Iris pigment epithelial cell (primary cell): ENCODE data around the gene PMF1.
"Not testable (repeated sequence)": the region's sequence is repeated elsewhere in the genome, so short reads cannot be mapped to it uniquely, and the experiment has no call there.

ENCODE experiments used
- DNase-seq: peaks from one replicate; pipeline ENCODE4 v3.0.0-alpha.2; 2011; ENCODE audit warnings: low read depth

PMF1 gene

DNA sequence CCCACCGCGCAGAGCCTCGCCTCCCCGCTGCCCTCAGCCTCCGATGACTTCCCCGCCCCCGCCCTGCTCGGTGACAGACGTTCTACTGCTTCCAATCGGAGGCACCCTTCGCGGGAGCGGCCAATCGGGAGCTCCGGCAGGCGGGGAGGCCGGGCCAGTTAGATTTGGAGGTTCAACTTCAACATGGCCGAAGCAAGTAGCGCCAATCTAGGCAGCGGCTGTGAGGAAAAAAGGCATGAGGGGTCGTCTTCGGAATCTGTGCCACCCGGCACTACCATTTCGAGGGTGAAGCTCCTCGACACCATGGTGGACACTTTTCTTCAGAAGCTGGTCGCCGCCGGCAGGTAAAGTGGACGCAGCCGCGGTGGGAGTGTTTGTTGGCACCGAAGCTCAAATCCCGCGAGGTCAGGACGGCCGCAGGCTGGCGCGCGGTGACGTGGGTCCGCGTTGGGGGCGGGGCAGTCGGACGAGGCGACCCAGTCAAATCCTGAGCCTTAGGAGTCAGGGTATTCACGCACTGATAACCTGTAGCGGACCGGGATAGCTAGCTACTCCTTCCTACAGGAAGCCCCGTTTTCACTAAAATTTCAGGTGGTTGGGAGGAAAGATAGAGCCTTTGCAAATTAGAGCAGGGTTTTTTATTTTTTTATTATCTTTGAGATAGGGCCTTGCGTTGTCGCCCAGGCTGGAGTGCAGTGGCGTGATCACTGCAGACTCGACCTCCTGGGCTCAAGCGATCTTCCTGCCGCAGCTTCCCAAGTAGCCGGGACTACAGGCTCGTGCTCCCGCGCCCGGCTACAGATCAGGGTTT, at the start of gene PMF1:
Gene PMF1, plus strand, starts transcription at position 175 of the 811 bp plus-strand sequence. Its CDS starts 9 bp downstream, at position 184.
- peak; percentile 98 for DNase-seq

- DNase-seq, result no peak
These were observed 49.1 kb upstream of the PMF1 start for GRCh38 chr1:156163712-156164111.

DNA sequence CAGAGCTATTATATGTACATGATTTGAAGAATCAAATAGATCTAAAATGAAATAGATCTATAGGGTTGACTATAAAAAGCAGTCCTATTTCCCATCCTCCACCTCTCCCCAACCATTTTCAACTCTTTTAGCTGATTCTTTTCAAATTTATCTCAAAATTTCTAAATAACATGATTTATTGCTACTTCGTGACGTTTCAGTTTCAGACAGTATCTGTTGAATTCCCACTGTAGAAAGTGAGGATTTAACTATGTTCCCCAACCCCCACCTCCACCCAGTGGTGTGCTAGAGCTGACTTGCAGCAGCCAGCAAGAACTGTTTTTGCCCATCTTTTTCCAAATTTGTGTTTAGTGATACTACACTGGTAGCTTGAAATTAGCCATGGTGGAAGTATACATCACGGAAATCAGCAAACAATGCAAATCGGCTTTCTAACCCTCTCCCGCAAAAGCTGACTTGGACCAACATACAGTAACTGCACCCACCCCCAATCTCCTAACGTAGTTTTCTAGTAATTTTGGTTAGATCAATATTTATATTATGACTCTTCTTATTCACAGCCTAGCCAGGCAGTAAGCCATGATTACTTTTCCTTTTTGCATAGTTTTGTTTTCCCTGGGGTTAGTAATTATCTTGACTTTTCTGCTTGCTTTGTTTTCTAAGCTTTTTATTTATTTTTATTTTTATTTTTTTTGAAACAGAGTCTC, 48.5 kb upstream of the PMF1 start:
- no peak for DNase-seq

DNA sequence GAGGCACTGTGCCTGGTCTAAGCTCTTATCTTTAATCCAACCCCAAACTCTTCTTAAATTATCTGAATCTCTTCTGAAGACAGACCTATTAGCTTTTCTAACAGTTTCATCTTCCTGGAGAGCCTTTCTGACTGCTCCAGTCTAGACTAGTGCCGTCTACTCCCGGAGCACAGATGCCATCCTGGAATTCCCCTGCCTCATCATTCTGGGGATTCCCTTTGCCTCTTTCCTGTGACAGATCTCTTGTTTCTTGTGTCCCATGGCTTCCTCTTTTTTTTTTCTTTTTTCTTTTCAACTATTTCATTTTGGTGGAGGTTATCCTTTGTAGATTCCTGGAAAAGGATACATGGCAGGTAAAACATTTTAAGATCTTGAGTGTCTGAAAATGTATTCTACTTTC, 47.7 kb upstream of the PMF1 start:
- DNase-seq, result no peak

DNA sequence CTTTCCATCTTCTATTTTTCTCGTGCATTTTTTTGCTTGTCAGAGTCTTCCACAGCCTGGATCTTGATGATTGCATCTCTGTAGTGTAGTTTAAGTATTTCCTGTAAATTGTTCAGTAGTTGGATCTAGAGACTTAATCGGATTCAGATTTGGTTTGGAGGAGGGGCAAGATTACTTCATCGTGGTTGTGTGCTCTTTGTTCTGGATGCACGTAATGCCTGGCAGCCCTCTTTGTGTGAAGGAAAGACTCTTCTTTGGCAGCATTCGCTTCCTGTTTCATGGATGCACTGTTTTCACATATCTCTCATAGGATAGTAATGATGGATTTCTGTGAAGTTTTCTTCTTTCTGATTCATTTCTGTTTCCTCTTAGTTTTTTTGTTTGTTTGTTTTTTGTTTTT, 45.3 kb upstream of the PMF1 start:
- DNase-seq, result peak; percentile 21

DNA sequence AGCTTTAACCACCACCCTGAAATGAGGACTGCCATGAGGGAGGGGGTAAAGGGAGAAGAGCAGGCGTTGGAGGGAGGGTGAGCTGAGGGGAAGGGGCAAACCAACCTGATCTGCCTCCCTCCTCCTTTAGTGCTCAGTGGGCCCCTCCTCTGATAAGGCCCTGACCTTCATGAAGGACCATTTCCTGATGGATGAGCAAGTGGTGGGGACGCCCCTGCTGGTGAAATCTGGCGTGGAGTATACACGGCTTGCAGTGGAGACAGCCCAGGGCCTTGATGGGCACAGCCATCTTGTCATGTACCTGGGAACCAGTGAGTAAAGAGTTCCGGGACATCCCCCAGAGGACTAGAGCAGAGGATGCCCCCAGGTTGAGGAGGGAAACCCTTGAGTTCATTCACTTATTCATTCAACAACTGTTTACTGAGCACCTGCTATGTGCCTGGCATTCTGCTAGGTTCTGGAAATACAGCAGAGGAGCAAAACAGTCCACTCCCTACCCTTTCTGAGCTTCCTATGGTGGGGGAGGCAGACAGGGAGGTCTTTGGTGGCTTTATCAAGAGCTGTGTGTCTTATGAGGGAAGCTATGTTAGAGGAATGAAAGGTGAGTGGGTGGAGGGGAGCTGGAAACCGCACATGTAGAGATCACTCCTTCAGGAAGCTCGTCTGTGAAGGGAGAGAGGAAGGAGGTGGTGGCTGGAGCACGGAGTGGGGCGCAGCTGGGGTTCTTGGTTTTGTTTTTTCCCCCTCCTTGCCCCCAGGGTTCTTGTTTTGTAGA, 39.9 kb upstream of the PMF1 start:
- DNase-seq, result no peak

- no peak for DNase-seq
These were observed 36.1 kb upstream of the PMF1 start for GRCh38 chr1:156176610-156177210.

GRCh38 chr1:156177919-156178654, 34.7 kb upstream of the PMF1 start:
- no peak for DNase-seq

- DNase-seq, result no peak
These were observed 32.3 kb upstream of the PMF1 start for GRCh38 chr1:156180471-156180870.

GRCh38 chr1:156181391-156181924, 31.3 kb upstream of the PMF1 start:
- not testable (repeated sequence) for DNase-seq

DNA sequence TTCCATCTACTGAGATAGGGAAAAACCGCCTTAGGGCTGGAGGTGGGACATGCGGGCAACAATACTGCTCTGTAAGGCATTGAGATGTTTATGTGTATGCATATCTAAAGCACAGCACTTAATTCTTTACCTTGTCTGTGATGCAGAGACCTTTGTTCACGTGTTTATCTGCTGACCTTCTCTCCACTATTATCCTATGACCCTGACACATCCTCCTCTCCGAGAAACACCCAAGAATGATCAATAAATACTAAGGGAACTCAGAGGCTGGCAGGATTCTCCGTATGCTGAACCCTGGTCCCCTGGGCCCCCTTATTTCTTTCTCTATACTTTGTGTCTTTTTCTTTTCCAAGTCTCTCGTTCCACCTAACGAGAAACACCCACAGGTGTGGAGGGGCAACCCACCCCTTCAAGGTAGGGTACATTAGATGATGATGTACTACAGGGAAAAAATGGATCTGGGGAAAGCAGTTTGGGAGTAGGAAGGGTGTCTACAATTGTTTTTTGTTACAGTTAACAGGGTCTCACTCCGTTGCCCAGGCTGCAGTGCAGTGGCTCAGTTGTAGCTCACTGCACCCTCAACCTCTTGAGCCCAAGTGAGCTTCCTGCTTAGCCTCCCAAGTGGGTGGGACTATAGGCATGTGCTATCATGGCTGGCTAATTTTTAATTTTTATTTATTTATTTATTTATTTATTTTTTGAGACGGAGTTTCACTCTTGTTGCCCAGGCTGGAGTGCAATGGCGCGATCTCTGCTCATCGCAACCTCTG, 30.6 kb upstream of the PMF1 start:
- not testable (repeated sequence) for DNase-seq

DNA sequence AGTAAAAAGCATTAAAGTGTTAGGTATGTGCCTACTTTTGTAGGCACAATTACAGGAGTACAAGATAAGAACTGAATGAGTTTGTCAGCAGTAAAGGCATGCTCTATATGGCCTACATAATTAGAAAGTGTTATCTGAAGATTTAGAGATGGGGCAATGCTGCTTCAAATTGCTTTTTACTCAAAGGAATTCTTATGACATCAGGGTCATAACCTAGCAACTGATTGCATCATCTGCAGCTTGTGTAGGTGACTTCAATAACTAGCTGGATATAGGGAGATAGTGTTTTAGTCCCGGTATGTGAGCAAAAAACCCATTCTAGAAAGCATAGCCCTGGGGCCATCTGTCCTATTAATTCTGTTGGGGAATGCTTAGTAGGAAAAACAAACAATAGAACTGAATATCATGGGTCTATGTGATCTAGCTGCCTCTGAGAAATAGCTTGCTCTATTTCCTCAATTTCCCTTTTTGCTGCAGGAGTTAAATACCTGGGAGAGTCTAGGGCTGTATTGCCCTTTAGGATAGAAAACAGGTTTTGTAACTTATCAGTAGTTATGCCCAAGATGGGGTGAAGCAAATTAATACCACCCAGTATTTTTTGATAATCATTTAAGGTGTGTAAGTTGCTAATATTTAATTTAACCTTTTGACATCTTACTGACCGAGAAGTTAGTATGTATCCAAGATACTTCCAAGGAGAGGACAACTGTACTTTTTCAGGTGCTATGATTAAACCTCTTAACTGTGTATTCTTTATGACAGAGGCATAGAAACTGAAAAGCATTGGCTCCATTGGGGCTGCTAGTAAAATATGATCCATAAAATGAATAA, 26.2 kb upstream of the PMF1 start:
- DNase-seq, result not testable (repeated sequence)

GRCh38 chr1:156190265-156190664, 22.5 kb upstream of the PMF1 start:
- not testable (repeated sequence) for DNase-seq

- DNase-seq, result no peak
These were observed 21.4 kb upstream of the PMF1 start for GRCh38 chr1:156191292-156191964.

DNA sequence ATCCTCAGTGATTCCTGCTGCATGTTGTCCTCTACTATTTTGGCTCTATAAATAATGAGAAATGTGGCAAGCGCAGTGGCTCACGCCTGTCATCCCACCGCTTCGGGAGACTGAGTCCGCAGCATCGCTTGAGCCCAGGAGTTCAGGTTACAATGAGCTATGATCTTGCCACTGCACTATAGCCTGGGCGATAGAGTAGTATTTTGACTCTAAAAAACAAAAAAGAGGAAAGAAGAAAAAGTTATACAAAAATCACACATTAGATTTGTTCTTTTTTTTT, 19.7 kb upstream of the PMF1 start:
- DNase-seq, result no peak

- DNase-seq, result peak; percentile 99
These were observed 19.1 kb upstream of the PMF1 start, which contains the start of gene SLC25A44 for GRCh38 chr1:156193488-156194299. TSS of gene SLC25A44 (plus strand) at chr1:156194104. CDS start at chr1:156199848, 5,744 bp downstream.

DNA sequence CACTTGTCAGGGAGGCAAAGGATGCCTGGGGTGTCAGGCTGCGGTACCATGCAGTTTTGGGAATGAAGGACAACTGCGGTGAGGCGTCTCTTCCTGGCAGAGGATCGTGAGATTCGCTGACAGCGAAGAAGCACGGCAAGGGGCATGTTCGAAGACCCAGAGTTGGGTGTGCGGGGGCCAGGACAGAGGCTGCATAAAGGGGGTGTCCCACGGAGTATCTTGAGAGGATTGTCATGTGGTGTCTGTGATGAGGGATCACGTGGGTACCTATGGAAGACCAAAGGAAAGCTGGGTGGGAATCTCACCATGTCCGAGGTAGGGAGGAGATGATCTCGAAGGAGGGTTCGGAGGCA, 18.5 kb upstream of the PMF1 start:
- DNase-seq, result peak; percentile 29

- no peak for DNase-seq
These were observed 17.0 kb upstream of the PMF1 start for GRCh38 chr1:156195853-156196252.
